EL (cell line): ENCODE results near the gene ZNF428.
"Not testable (repeated sequence)": the region's sequence is repeated elsewhere in the genome, so short reads cannot be mapped to it uniquely, and the experiment has no call there.

Source experiments
- DNase-seq: peaks from one replicate; pipeline ENCODE4 v3.0.0-alpha.2; 2016

ZNF428 gene

GRCh38 chr19:43616306-43616705 lies 3.1 kb downstream of the ZNF428 start:
- DNase-seq, result no peak

GRCh38 chr19:43612374-43612773 lies 7.1 kb downstream of the ZNF428 start:
- no peak for DNase-seq

GRCh38 chr19:43611788-43612187 lies 7.6 kb downstream of the ZNF428 start, which contains the start of gene SRRM5:
Gene SRRM5 (plus strand): TSS chr19:43612088. CDS start chr19:43612122, 34 bp downstream.
- DNase-seq, result no peak

GRCh38 chr19:43610493-43610892 lies 8.9 kb downstream of the ZNF428 start:
- no peak for DNase-seq

- DNase-seq, result no peak
Measured at GRCh38 chr19:43609872-43610271, 9.6 kb downstream of the ZNF428 start.

GRCh38 chr19:43607238-43608205 lies 11.9 kb downstream of the ZNF428 start:
- no peak for DNase-seq

- no peak for DNase-seq
Measured at GRCh38 chr19:43606569-43607229, 12.7 kb downstream of the ZNF428 start.

- no peak for DNase-seq
Measured at GRCh38 chr19:43605875-43606568, 13.4 kb downstream of the ZNF428 start.

- not testable (repeated sequence) for DNase-seq
Measured at GRCh38 chr19:43600326-43600725, 19.1 kb downstream of the ZNF428 start.

- DNase-seq, result no peak
Measured at GRCh38 chr19:43599635-43600295, 19.7 kb downstream of the ZNF428 start.

GRCh38 chr19:43598445-43599240 lies 20.8 kb downstream of the ZNF428 start:
- no peak for DNase-seq

GRCh38 chr19:43597876-43598275 lies 21.6 kb downstream of the ZNF428 start:
- DNase-seq, result no peak

GRCh38 chr19:43596842-43597461 lies 22.5 kb downstream of the ZNF428 start:
- DNase-seq, result peak; percentile 21

- DNase-seq, result peak; percentile 100
Measured at GRCh38 chr19:43595999-43596841, 23.2 kb downstream of the ZNF428 start, which contains the start of the genes IRGQ and ZNF576. Gene IRGQ (minus strand): TSS chr19:43596134. CDS start chr19:43595338, 796 bp downstream. Gene ZNF576 (plus strand): TSS chr19:43596595. CDS start chr19:43597109, 514 bp downstream.

- DNase-seq, result no peak
Measured at GRCh38 chr19:43595605-43595998, 23.8 kb downstream of the ZNF428 start.

GRCh38 chr19:43594710-43595604 lies 24.5 kb downstream of the ZNF428 start:
- DNase-seq, result peak; percentile 65

GRCh38 chr19:43594081-43594697 lies 25.2 kb downstream of the ZNF428 start:
- no peak for DNase-seq

GRCh38 chr19:43592800-43593350 lies 26.6 kb downstream of the ZNF428 start:
- no peak for DNase-seq
